CD4-positive, alpha-beta T cell (primary cell): ENCODE measurements around the gene CMAS. TPM values are rescaled to one million over a fixed set of nuclear protein-coding genes. Genes with fewer than 3 reads are reported as not detected.

Experiments used
- ATAC-seq: fragments of 200-7000 bp; cut with Tn5 transposase; one replicate; pipeline ENCODE4 v1.10.0; 2022; ENCODE audit warnings: mild to moderate bottlenecking; ENCODE audit not compliant: poor library complexity
- CTCF ChIA-PET: fragments of 350-600 bp; sonication (Branson Sonifier 250); formaldehyde crosslinking; loops from one replicate; lab custom pipeline; 2021; ENCODE audit warnings: antibody characterized with exemption, inconsistent platforms; lab: Charles Lee
- POLR2A ChIA-PET: fragments of 350-600 bp; sonication (Branson Sonifier 250); formaldehyde crosslinking; loops from one replicate; lab custom pipeline; 2021; ENCODE audit warnings: antibody characterized with exemption, inconsistent platforms; lab: Charles Lee
- DNase-seq, 14 experiments: peaks; one replicate each; pipeline ENCODE4 v3.0.0-alpha.2; 2013 to 2020; ENCODE audit warnings: mixed read lengths in 2 of 14
- H3K27ac ChIP-seq, 2 donors: one replicate each; pipeline versions ENCODE4 v1.5.1 to v1.7.0; 2013; ENCODE audit warnings: low read length in 2 of 2, low read depth in 1 of 2, mild to moderate bottlenecking in 1 of 2
- H3K27me3 ChIP-seq, 2 experiments: 1 replicate in 1 of 2; 2 replicates in 1 of 2; pipeline versions ENCODE4 v1.6.1 to v1.7.0; 2013; ENCODE audit warnings: low read length in 2 of 2, control low read depth in 1 of 2, mild to moderate bottlenecking in 1 of 2, moderate library complexity in 1 of 2; ENCODE audit not compliant: insufficient read depth in 2 of 2, control insufficient read depth in 1 of 2
- H3K36me3 ChIP-seq: one replicate; pipeline ENCODE4 v1.6.1; 2013; ENCODE audit warnings: low read length, control low read depth; ENCODE audit not compliant: insufficient read depth
- H3K4me1 ChIP-seq: one replicate; pipeline ENCODE4 v1.6.1; 2013; ENCODE audit warnings: low read length, control low read depth; ENCODE audit not compliant: insufficient read depth
- H3K4me3 ChIP-seq: one replicate; pipeline ENCODE4 v1.5.1; 2013; ENCODE audit warnings: mild to moderate bottlenecking, low read length, moderate library complexity
- H3K9me3 ChIP-seq, 2 experiments: 1 replicate in 1 of 2; 2 replicates in 1 of 2; pipeline versions ENCODE4 v1.6.1 to v1.7.0; 2013; ENCODE audit warnings: low read length in 2 of 2, mild to moderate bottlenecking in 2 of 2, control low read depth in 1 of 2, moderate library complexity in 1 of 2; ENCODE audit not compliant: control insufficient read depth in 1 of 2, insufficient read depth in 1 of 2
- H3K27ac Mint-ChIP-seq: one replicate; pipeline ENCODE4 v1.8.0; 2020; ENCODE audit warnings: mixed read lengths
- H3K27me3 Mint-ChIP-seq: one replicate; pipeline ENCODE4 v1.8.0; 2021; ENCODE audit warnings: mixed read lengths
- H3K36me3 Mint-ChIP-seq: one replicate; pipeline ENCODE4 v1.8.0; 2021; ENCODE audit warnings: low read depth, mixed read lengths
- H3K4me1 Mint-ChIP-seq: one replicate; pipeline ENCODE4 v1.8.0; 2021; ENCODE audit warnings: low read depth, mixed read lengths
- H3K4me3 Mint-ChIP-seq: one replicate; pipeline ENCODE4 v1.8.0; 2020; ENCODE audit warnings: mild to moderate bottlenecking, mixed read lengths
- H3K9me3 Mint-ChIP-seq: one replicate; pipeline ENCODE4 v1.8.0; 2020; ENCODE audit warnings: mixed read lengths
- intact Hi-C, 2 experiments: fragments of 100-400 bp; cut with DNase I in 1 of 2; cut with micrococcal nuclease in 1 of 2; formaldehyde crosslinking; loops; one replicate each; pipeline versions ENCODE4 v1.15.1 to v1.9.0; 2023 to 2025; cut with DNase I, micrococcal nuclease
- total RNA-seq, 174 experiments: library from RNA in 2 of 174; stranded (reverse) in 2 of 174; gene quantifications; one replicate each; pipeline ENCODE4 v1.2.3 and lab custom pipeline; 2021 to 2026
- TF ChIP-seq, protein P1 (sequence below): fragments of 200-600 bp; IDR thresholded peaks from one replicate; pipeline ENCODE4 v1.8.0; 2022; ENCODE audit warnings: antibody characterized with exemption, mild to moderate bottlenecking

The CMAS gene
- total RNA-seq, 2 experiments from 2014 or later, result 5.5 to 7.0 TPM

DNA sequence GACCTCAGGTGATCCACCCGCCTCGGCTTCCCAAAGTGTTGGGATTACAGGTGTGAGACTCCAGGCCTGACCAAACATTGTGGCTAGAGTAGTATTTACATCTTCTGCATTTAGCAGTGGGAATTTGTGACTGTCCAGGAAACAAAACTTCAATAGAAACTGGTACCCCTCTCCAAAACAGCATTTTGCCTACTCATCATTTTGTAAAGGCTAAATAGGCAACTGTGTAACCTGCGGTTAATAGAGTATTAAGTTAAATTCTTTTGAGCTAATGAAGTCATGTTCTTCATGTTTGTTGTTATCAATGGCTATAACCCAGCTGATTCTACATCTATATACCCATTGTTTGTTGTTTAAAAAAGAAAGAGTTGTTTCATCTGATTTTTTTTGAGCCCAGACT, 8.1 kb downstream of the CMAS start:
- CTCF ChIA-PET, result no interaction called here
- TF ChIP-seq, protein P1, sequence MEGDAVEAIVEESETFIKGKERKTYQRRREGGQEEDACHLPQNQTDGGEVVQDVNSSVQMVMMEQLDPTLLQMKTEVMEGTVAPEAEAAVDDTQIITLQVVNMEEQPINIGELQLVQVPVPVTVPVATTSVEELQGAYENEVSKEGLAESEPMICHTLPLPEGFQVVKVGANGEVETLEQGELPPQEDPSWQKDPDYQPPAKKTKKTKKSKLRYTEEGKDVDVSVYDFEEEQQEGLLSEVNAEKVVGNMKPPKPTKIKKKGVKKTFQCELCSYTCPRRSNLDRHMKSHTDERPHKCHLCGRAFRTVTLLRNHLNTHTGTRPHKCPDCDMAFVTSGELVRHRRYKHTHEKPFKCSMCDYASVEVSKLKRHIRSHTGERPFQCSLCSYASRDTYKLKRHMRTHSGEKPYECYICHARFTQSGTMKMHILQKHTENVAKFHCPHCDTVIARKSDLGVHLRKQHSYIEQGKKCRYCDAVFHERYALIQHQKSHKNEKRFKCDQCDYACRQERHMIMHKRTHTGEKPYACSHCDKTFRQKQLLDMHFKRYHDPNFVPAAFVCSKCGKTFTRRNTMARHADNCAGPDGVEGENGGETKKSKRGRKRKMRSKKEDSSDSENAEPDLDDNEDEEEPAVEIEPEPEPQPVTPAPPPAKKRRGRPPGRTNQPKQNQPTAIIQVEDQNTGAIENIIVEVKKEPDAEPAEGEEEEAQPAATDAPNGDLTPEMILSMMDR, result no peak
- intact Hi-C loops, result no loop called here
- POLR2A ChIA-PET, result no interaction called here
- no peak overlapping the region for H3K27ac Mint-ChIP-seq
- H3K4me1 Mint-ChIP-seq, result peaks cover 22% of the 10 kb centered on the region
- Histone ChIP-seq H3K27ac (no peak overlapping the region), H3K27me3 (no peaks in the 10 kb centered on the region), H3K4me1 (no peaks in the 10 kb centered on the region), H3K9me3 (no peaks in the 10 kb centered on the region), H3K36me3 (peaks cover 23% of the 10 kb centered on the region), H3K4me3 (no peak overlapping the region)
- no peak for DNase-seq
- no peak for ATAC-seq
- H3K36me3 Mint-ChIP-seq, result peaks cover 33% of the 10 kb centered on the region
- no peaks in the 10 kb centered on the region for H3K9me3 Mint-ChIP-seq
- H3K27me3 Mint-ChIP-seq, result no peaks in the 10 kb centered on the region
- H3K4me3 Mint-ChIP-seq, result no peak overlapping the region

DNA sequence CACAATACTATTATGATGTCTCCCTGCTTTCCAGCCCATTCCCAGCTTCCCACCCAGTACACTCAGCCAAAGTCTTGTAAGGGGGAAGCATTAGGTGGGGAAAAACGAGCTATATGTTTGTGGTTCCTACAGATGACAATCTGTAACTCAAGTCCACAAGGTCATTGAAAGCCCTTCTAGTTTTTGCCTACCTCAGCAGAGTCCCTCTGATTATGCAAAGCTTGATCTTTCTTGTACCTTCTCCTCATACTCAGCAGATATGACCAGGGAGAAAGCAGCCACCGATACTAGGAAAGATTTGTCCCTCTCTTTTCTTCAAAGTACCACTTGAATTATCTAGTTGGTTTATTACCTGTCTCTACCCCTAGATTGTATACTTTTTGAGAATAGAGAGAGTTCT, 10.6 kb downstream of the CMAS start:
- CTCF ChIA-PET, result interaction anchor here (0.8 to 2.4 kb wide), 2 partner anchors 10 to 469 kb away, joined by 3 to 8 read pairs; partner anchors contain the start of gene CMAS
- no peak overlapping the region for H3K27ac Mint-ChIP-seq
- H3K27me3 Mint-ChIP-seq, result no peaks in the 10 kb centered on the region
- ATAC-seq (no peak), DNase-seq (no peak)
- no peaks in the 10 kb centered on the region for H3K27me3 ChIP-seq
- peaks cover 38% of the 10 kb centered on the region for H3K36me3 ChIP-seq
- no peak overlapping the region for H3K27ac ChIP-seq
- no peak overlapping the region for H3K4me3 Mint-ChIP-seq
- H3K4me1 ChIP-seq, result no peaks in the 10 kb centered on the region
- peaks cover 39% of the 10 kb centered on the region for H3K36me3 Mint-ChIP-seq
- H3K4me1 Mint-ChIP-seq, result peaks cover under 1% of the 10 kb centered on the region
- TF ChIP-seq, protein P1, result no peak
- no peak overlapping the region for H3K4me3 ChIP-seq
- H3K9me3 ChIP-seq, result no peaks in the 10 kb centered on the region
- intact Hi-C loops, result no loop called here
- H3K9me3 Mint-ChIP-seq, result no peaks in the 10 kb centered on the region
- POLR2A ChIA-PET, result interaction anchor here (1.2 kb wide), 2 partner anchors 10 to 46 kb away, joined by 3 to 4 read pairs; no protein-coding TSS in a partner anchor

DNA sequence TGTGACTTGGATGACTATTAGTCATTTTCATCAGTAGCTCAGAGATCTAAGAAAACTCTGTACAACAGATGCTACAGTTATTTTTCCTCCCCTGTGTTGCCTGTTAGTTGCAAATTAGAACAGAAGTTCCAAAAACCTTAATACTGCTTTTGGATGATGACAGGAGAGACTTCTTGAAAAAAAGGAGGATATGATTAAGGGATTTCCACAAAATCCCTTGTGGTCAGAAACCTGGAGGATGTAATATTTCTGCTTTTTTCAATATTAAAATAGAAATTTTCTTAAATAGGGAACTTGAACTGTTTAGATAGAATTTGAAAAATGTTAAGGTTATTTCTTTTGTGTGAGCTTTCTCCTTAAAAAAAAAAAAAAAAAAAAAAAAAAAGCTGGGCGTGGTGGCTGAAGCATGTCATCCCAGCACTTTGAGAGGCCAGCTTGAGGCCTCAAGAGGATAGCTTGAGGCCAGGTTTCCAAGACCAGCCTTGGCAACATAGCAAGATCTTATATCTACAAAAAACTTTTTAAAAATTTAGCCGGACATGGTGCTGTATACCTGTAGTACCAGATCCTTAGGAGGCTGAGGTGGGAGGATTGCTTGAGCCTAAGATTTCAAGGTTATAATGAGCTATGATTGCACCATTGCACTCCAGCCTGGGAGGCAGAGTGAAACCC, 14.1 kb downstream of the CMAS start:
- H3K9me3 ChIP-seq, result no peaks in the 10 kb centered on the region
- no peaks in the 10 kb centered on the region for H3K9me3 Mint-ChIP-seq
- H3K36me3 Mint-ChIP-seq, result peaks cover 69% of the 10 kb centered on the region
- TF ChIP-seq, protein P1, result no peak
- no peaks in the 10 kb centered on the region for H3K27me3 ChIP-seq
- H3K27ac ChIP-seq, result no peak overlapping the region
- H3K36me3 ChIP-seq, result peaks cover 55% of the 10 kb centered on the region
- no peaks in the 10 kb centered on the region for H3K27me3 Mint-ChIP-seq
- H3K27ac Mint-ChIP-seq, result no peak overlapping the region
- H3K4me1 Mint-ChIP-seq, result no peaks in the 10 kb centered on the region
- no peak overlapping the region for H3K4me3 ChIP-seq
- POLR2A ChIA-PET, result interaction anchor here (2.7 kb wide), 1 partner anchor 13 kb away, joined by 6 read pairs; the partner anchor contains the start of gene CMAS
- no peak overlapping the region for H3K4me3 Mint-ChIP-seq
- ATAC-seq (no peak), DNase-seq (no peak)
- intact Hi-C loops, result no loop called here
- no peaks in the 10 kb centered on the region for H3K4me1 ChIP-seq
- CTCF ChIA-PET, result interaction anchor here (0.7 kb wide), 1 partner anchor 342 kb away, joined by 3 read pairs; no protein-coding TSS in a partner anchor
